Body of pancreas (tissue), 4 donors: ENCODE results near the gene SLC35G1.
A peak's percentile ranks its signal among the peaks of the same experiment; 100 is the strongest.

Experiments used
- CTCF ChIP-seq, 7 experiments: fragments of 450-650 bp in 4 of 7; fragments of 200-600 bp in 3 of 7; sonication (generic) in 3 of 7; IDR thresholded peaks; one replicate each; pipeline ENCODE4 v1.5.1; 2016 to 2019; ENCODE audit warnings: antibody characterized with exemption in 7 of 7
- POLR2A ChIP-seq, 3 donors: fragments of 450-650 bp; IDR thresholded peaks; one replicate each; pipeline ENCODE4 v1.6.1; 2016; ENCODE audit warnings: antibody characterized with exemption in 3 of 3, mild to moderate bottlenecking in 2 of 3

DNA sequence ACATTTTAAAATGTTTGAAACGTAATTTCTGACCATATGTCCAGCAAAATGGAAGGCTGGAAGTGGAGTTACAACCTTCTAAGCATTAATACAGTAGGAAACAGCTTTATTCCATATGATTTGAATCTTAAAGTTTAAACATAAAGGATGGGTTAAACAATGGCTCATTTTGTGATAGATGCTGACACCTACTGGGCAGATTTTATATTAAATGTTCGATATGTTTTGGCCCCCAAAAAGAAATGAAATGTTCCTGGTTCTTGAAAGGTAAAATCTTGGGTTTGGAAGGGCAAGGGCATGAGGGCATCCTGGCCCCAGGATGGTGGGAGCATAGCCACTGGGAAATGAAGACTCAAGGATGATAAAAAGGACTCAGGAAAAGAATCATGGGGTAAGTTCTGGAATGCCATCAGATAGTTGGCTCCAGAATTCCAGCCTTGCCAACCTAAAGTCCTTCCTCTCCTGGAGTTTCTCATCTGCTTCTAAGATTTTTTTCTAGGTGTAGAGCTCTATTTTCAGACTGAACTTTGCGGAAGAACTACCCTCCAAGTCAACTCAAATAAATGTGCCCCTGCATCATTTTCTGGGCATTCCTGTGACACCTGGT, 34.6 kb upstream of the SLC35G1 start:
- peak; percentile 7 to 63 (median 57) for TF ChIP-seq CTCF (IDR thresholded peaks at IDR 0.05)
- TF ChIP-seq POLR2A (IDR thresholded peaks at IDR 0.05), result no peak
